ENCODE data around the gene STX8.

Gene STX8

DNA sequence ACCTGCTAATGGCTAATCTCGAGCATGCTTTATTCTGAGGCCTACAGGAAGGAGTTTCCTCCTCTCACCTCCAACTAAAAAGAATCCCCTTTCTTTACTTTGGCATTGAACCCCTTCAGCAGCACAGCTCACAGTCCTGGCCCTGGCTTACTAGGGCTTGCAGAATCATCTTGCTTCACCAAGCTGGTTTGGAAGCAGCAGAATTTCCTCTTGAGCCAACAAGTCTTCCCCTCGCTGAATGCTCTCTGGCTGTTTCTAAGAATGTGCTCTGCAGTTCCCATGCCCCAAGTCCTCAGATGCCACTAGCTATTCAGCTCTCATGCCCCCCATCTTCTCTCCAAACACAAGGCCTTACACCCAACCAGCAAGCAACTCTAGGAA is 283.1 kb downstream of the STX8 start:
- DNase-seq (ENCODE audit: low spot score), result no peak

GRCh38 chr17:9291912-9292560 is 283.6 kb downstream of the STX8 start:
- DNase-seq (ENCODE audit: low spot score), result peak; percentile 37

DNA sequence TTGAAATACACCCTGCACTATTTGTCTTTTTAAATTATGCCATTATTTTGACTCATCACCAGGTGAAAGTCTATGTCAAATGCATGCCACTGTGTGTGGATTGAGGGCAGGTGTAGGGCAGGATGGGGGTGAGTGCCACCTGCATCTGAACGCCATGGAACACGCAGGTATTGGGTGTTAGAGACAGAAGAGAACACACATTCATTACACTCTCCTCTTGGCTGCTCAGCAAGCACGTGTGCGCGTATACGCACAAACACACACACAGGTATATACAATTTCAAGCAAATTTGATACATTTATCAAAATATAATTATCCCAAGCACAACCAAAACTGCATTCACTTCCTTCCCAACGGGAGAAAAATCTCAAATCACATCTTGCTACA is 285.4 kb downstream of the STX8 start:
- no peak for DNase-seq (ENCODE audit: low spot score)

DNA sequence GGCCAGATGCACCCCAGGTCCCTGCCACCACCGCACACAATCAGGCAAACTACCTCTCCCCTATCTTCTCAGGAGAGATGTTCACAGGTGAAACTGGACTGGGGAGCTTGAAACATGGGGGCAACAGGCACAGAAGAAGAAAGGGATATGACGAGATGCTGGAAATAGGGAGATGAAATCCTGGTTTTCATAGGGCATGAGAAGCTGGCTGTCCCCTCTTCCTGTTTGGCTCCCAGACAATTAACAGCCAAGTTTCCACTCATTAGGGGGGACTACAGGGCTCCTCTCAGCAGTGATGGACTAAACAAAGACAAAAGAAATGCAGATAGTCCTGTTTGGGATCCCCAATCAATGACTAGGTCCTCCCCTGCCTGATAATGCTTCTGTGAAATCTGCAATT is 288.3 kb downstream of the STX8 start:
- no peak for DNase-seq (ENCODE audit: low spot score)

DNA sequence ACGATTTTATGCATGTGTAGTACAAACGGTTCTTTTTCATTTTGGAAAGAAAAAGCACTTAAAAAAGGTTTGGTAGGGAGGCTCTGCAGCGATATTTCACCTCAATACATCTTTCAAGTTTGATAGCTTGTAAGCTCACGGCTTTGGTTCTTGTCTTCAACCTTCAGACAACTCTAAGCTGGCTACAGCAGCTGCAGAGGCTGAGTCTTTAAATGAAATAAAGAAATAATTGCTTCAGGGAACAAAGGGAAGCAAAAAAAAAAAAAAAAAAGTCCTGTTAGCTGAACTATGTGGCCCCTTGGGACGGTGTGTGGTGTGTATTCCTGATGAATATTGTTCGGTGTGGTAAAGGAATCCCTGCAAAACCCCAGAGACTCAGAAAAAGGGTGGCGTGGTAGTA is 289.2 kb downstream of the STX8 start:
- DNase-seq (ENCODE audit: low spot score), result no peak

- no peak for DNase-seq (ENCODE audit: low spot score)
Observed at GRCh38 chr17:9285602-9286427, 289.8 kb downstream of the STX8 start.

GRCh38 chr17:9284884-9285283 is 290.7 kb downstream of the STX8 start:
- DNase-seq (ENCODE audit: low spot score), result no peak

- DNase-seq (ENCODE audit: low spot score), result no peak
Observed at GRCh38 chr17:9283909-9284308, 291.7 kb downstream of the STX8 start.

DNA sequence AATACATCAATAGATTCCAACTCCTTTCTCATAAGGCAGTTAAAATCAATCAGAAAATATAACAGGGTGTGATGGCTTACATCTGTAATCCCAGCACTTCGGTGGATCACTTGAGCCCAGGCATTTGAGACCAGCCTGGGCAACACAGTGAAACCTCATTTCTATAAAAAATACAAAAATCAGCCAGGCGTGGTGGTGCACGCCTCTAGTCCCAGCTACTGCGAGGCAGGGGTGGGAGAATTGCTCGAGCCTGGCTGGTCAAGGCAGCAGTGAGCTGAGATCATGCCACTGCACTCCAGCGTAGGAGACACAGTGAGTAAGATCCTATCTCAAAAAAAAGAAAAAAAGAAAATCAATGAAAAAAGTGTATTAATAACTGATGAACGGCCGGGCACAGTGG is 295.7 kb downstream of the STX8 start:
- no peak for DNase-seq (ENCODE audit: low spot score)

GRCh38 chr17:9274973-9275372 is 300.6 kb downstream of the STX8 start:
- DNase-seq (ENCODE audit: low spot score), result no peak

DNA sequence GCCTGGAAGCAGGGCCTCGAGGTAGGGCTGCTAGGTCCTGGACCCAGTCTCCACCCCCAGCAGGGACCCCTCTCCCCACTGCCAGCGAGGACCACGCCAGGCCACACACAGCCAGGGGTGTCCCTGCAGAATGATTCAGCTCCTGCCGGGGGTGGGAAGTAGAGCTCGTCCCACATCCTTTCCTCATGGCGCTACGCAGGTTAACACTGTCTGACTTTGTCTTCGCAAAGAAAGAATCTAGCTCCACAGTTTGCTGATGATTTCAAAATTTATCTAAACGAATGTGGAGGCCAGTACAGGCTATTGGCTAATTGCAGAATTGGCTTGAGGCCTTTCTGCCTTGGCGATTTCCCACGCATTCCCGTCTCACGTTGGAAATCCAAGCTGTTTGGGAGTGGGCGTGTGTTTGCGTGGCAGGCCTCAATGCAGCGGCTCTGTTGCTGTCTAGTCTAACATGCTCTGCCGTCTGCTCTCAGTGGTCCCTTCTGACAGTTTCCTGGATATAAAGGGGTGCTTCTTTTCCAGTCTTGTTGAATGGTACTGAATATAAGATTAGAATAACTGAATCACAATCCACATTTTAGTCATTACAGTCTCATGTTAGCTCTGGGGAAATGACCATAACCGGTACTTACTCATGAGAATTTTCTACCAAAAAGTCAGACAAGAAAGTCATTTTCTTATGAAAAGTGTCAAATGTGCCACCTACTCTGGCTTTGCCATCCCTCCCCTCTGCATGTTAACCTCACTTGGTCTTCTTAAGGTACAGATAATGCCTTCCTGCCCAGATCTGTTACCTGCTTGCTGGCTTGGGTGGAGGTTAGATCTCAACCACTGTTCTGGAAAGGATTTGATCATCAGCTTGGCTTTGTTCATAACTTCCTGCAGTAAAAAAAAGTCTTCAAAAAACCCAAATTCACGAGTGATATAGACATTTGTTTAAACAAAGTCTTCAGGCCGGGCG is 301.9 kb downstream of the STX8 start:
- no peak for DNase-seq (ENCODE audit: low spot score)

- DNase-seq (ENCODE audit: low spot score), result no peak
Observed at GRCh38 chr17:9272501-9273200, 303.0 kb downstream of the STX8 start.

DNA sequence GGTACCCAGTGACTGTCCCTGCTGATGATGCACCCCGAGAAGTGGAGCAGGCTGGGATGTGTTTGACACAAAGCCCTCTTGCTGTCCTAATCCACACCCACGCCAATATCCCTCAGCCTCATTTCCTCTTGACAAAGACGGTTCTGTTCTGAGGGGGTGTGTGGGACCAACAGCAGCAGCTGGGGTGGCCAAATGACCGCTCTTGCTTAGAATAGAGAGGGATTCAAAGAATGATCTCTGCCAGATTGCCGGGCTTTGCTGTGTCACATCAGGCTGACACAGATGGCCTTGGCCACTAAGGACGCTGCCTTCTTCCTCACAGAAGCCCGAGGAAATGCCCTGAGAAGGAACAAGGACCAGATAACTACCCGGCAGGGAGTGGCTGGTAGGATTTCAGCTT is 303.6 kb downstream of the STX8 start:
- DNase-seq (ENCODE audit: low spot score), result no peak

- no peak for DNase-seq (ENCODE audit: low spot score)
Observed at GRCh38 chr17:9270921-9271320, 304.7 kb downstream of the STX8 start.

DNA sequence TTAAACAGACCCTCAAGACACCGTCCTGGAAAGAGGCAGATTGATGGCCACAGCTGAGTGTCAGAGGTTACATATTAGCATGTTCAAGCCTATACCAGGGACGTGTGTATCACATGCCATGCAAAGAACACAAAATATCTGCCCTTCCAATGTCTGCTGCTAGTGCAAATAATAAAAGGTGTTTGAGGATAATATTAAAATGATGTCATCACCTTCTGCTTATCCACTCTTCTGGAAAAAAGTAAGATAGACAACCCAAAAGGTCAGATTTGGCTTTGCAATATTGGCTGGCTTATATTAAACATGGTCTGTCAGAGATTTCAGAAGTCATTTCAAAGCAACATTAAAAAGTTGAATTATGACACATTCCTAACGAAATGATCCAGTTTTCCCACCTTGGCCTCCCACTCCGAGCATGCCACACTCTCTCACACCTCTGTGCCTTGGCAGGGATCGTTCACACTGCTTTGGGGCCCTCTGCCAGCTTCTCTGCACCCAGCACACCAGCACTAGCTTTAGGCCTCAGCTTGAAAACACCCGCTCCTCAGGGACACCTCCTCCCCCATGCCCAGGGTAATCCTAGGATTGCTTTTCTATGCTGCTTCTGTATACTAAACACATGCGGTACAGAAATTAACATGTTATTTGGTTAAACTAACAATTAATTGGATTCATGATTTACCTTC is 306.1 kb downstream of the STX8 start:
- no peak for DNase-seq (ENCODE audit: low spot score)

GRCh38 chr17:9268546-9268945 is 307.1 kb downstream of the STX8 start:
- DNase-seq (ENCODE audit: low spot score), result no peak

DNA sequence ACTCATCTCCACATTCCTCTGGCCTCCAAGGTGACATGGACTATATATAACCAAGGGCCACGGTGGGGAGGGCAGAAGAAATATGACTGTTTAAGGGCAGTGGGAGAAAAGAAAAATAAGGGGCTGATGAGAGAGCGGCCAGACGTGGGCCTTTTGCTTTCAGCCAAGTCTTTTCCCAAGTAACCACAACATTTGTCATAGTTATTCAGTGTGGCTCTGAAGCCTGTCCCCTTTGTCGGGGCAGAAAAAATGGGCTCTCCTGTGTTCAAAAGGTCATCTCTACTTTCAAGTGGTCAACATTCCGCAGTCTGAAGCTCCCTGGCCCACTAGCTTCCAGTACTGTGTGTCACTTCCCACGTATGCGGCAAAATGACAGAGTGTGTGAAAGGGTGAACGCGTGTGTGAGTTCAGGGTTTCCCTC is 308.9 kb downstream of the STX8 start:
- no peak for DNase-seq (ENCODE audit: low spot score)

DNA sequence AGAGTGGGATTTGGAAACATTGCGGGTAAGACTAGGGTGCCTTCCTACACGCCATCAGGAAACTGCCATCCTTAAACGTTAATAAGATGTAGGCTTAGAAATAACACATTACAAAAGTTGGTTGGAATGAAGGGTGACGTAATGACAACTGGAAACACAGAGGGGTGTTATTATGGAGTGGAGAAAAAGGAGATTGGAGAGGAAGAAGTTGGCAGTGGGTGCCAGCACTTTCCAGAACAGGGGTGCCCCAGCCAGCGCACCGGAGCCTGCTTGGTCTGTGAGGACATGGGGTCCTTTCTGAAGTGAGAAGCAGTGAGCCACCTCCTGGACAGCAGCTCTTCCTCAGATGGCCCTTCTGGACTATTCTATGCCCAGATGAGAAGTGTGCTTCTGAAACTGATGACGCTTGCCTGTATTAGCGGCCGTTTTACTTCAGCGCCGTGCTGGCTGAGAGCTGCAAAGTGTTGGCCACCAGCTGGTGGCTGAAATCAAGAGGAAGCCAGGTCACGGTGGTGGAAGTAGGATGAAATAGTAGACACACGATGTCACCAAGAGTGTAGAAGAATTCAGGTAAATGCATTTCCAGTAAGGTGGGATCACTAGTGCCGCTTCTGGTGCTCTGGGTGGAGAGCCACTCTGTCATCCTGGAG is 309.5 kb downstream of the STX8 start:
- DNase-seq (ENCODE audit: low spot score), result no peak

- DNase-seq (ENCODE audit: low spot score), result no peak
Observed at GRCh38 chr17:9261081-9262012, 314.3 kb downstream of the STX8 start.

DNA sequence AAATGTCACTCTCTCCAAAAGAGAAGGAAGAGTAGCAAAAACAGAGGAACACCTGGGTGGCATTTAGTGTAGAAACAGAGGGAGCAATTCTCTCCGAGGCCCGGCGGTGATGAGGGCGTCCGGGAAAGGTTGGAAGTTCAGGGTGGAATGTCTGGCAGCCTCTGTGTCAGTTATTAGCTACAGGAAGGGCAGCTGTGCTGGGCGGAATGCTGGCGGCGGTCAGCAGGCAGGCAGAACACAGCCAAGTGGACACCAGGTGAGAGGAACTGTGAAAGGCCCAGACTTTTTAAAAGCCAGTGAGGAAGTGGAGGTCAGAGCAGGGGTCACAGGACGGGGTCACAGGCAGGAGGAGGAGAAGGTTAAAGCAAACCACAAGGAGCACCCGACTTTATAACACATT is 316.2 kb downstream of the STX8 start:
- no peak for DNase-seq (ENCODE audit: low spot score)
